Measurements from ENCODE around the gene SLC25A43.

The SLC25A43 gene

DNA sequence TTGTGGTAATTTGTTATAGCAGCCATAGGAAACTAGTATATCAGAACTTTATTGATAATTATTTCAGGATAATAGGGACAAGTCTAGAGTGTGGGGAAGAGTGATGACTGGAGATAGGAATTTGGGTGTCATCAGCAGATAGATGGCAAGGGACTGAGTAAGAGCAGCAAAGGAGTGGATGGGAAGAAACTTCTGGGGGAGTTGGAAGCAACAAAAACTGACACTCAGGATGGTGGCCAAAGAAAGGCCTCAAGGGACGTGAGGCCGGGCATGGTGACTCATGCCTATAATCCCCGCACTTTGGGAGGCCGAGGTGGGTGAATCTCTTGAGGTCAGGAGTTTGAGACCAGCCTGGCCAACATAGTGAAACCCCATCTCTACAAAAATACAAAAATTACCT, 60.0 kb downstream of the SLC25A43 start:
- H4K8ac ChIP-seq (ENCODE audit: low read depth, low read length), result no peak overlapping the region
- no peak overlapping the region for H3K4me3 ChIP-seq (ENCODE audit: low read depth, low read length)
- H3K27ac ChIP-seq (ENCODE audit: low read depth, low read length), result no peak overlapping the region
- no peak overlapping the region for H4K91ac ChIP-seq (ENCODE audit: low read depth, low read length)
- H2BK5ac ChIP-seq (ENCODE audit: low read depth, low read length, poor library complexity), result no peak overlapping the region
- H3K9me3 ChIP-seq (ENCODE audit: insufficient read depth, low read depth, low read length), result no peaks in the 10 kb centered on the region
- H2BK12ac ChIP-seq (ENCODE audit: low read length), result no peak overlapping the region
- no peaks in the 10 kb centered on the region for H3K79me1 ChIP-seq (ENCODE audit: low read length)
- H3K18ac ChIP-seq (ENCODE audit: low read length), result no peak overlapping the region
- H2AK5ac ChIP-seq (ENCODE audit: low read length), result no peak overlapping the region
- H3K9ac ChIP-seq (ENCODE audit: low read length), result no peak overlapping the region
- DNase-seq, result no peak
- no peak overlapping the region for H3K4ac ChIP-seq (ENCODE audit: low read depth, low read length)
- H3K4me1 ChIP-seq (ENCODE audit: control insufficient read depth in 1 of 2, insufficient read depth in 2 of 2, low read length in 2 of 2), result no peaks in the 10 kb centered on the region
- no peaks in the 10 kb centered on the region for H3K27me3 ChIP-seq (ENCODE audit: insufficient read depth, low read length)
- no peaks in the 10 kb centered on the region for H3K36me3 ChIP-seq (ENCODE audit: control insufficient read depth in 1 of 2, insufficient read depth in 2 of 2, low read length in 2 of 2)
- no CpG with 5 or more reads among the region's 4 CpGs for WGBS (ENCODE audit: extremely low coverage, insufficient coverage, insufficient read length)
- no peak overlapping the region for H3K14ac ChIP-seq (ENCODE audit: low read length)
- H3K4me2 ChIP-seq (ENCODE audit: low read length), result no peak overlapping the region
- H2AFZ ChIP-seq (ENCODE audit: insufficient read depth, low read length, poor library complexity), result no peak overlapping the region
- no peak overlapping the region for H4K12ac ChIP-seq (ENCODE audit: low read depth, low read length)
- no peak overlapping the region for H2BK120ac ChIP-seq (ENCODE audit: insufficient read depth, low read length, poor library complexity)
- no peaks in the 10 kb centered on the region for H3K79me2 ChIP-seq (ENCODE audit: control insufficient read depth, insufficient read depth, low read length, poor library complexity)
- H3K23ac ChIP-seq (ENCODE audit: low read length), result no peak overlapping the region

GRCh38 chrX:119465555-119465954, 66.4 kb downstream of the SLC25A43 start:
- Histone ChIP-seq H3K4me3 (ENCODE audit: low read depth, low read length) (no peak overlapping the region), H2BK12ac (ENCODE audit: low read length) (no peak overlapping the region), H2AK5ac (ENCODE audit: low read length) (no peak overlapping the region), H3K14ac (ENCODE audit: low read length) (no peak overlapping the region), H3K9ac (ENCODE audit: low read length) (no peak overlapping the region), H4K8ac (ENCODE audit: low read depth, low read length) (no peak overlapping the region), H4K91ac (ENCODE audit: low read depth, low read length) (no peak overlapping the region), H3K4ac (ENCODE audit: low read depth, low read length) (no peak overlapping the region), H3K27ac (ENCODE audit: low read depth, low read length) (no peak overlapping the region), H3K27me3 (ENCODE audit: insufficient read depth, low read length) (no peaks in the 10 kb centered on the region), H3K4me1 (ENCODE audit: control insufficient read depth in 1 of 2, insufficient read depth in 2 of 2, low read length in 2 of 2) (peaks cover 3 to 5% of the 10 kb centered on the region in 2 experiments), H3K79me2 (ENCODE audit: control insufficient read depth, insufficient read depth, low read length, poor library complexity) (peaks cover 5% of the 10 kb centered on the region), H3K36me3 (ENCODE audit: control insufficient read depth in 1 of 2, insufficient read depth in 2 of 2, low read length in 2 of 2) (peaks cover 4 to 11% of the 10 kb centered on the region in 2 experiments), H4K12ac (ENCODE audit: low read depth, low read length) (no peak overlapping the region), H3K79me1 (ENCODE audit: low read length) (peaks cover 8% of the 10 kb centered on the region), H3K23ac (ENCODE audit: low read length) (no peak overlapping the region), H2AFZ (ENCODE audit: insufficient read depth, low read length, poor library complexity) (no peak overlapping the region), H2BK120ac (ENCODE audit: insufficient read depth, low read length, poor library complexity) (no peak overlapping the region), H3K9me3 (ENCODE audit: insufficient read depth, low read depth, low read length) (no peaks in the 10 kb centered on the region), H3K4me2 (ENCODE audit: low read length) (no peak overlapping the region), H3K18ac (ENCODE audit: low read length) (no peak overlapping the region), H2BK5ac (ENCODE audit: low read depth, low read length, poor library complexity) (no peak overlapping the region)
- no CpG with 5 or more reads among the region's 3 CpGs for WGBS (ENCODE audit: extremely low coverage, insufficient coverage, insufficient read length)
- no peak for DNase-seq

GRCh38 chrX:119466970-119467369, 67.8 kb downstream of the SLC25A43 start:
- H4K12ac ChIP-seq (ENCODE audit: low read depth, low read length), result no peak overlapping the region
- no peak for DNase-seq
- no peak overlapping the region for H2BK5ac ChIP-seq (ENCODE audit: low read depth, low read length, poor library complexity)
- no peak overlapping the region for H2BK12ac ChIP-seq (ENCODE audit: low read length)
- no CpG with 5 or more reads among the region's 3 CpGs for WGBS (ENCODE audit: extremely low coverage, insufficient coverage, insufficient read length)
- no peaks in the 10 kb centered on the region for H3K9me3 ChIP-seq (ENCODE audit: insufficient read depth, low read depth, low read length)
- no peak overlapping the region for H3K4me3 ChIP-seq (ENCODE audit: low read depth, low read length)
- peaks cover 5% of the 10 kb centered on the region for H3K79me2 ChIP-seq (ENCODE audit: control insufficient read depth, insufficient read depth, low read length, poor library complexity)
- H3K14ac ChIP-seq (ENCODE audit: low read length), result no peak overlapping the region
- no peak overlapping the region for H2BK120ac ChIP-seq (ENCODE audit: insufficient read depth, low read length, poor library complexity)
- H4K8ac ChIP-seq (ENCODE audit: low read depth, low read length), result no peak overlapping the region
- no peak overlapping the region for H3K27ac ChIP-seq (ENCODE audit: low read depth, low read length)
- H3K4me2 ChIP-seq (ENCODE audit: low read length), result no peak overlapping the region
- no peak overlapping the region for H3K23ac ChIP-seq (ENCODE audit: low read length)
- H3K36me3 ChIP-seq (ENCODE audit: control insufficient read depth in 1 of 2, insufficient read depth in 2 of 2, low read length in 2 of 2), result peaks cover 6 to 16% of the 10 kb centered on the region in 2 experiments
- H3K18ac ChIP-seq (ENCODE audit: low read length), result no peak overlapping the region
- no peak overlapping the region for H2AFZ ChIP-seq (ENCODE audit: insufficient read depth, low read length, poor library complexity)
- no peak overlapping the region for H4K91ac ChIP-seq (ENCODE audit: low read depth, low read length)
- peaks cover 3 to 5% of the 10 kb centered on the region in 2 experiments for H3K4me1 ChIP-seq (ENCODE audit: control insufficient read depth in 1 of 2, insufficient read depth in 2 of 2, low read length in 2 of 2)
- H3K79me1 ChIP-seq (ENCODE audit: low read length), result peaks cover 8% of the 10 kb centered on the region
- no peak overlapping the region for H2AK5ac ChIP-seq (ENCODE audit: low read length)
- no peak overlapping the region for H3K4ac ChIP-seq (ENCODE audit: low read depth, low read length)
- no peaks in the 10 kb centered on the region for H3K27me3 ChIP-seq (ENCODE audit: insufficient read depth, low read length)
- no peak overlapping the region for H3K9ac ChIP-seq (ENCODE audit: low read length)

DNA sequence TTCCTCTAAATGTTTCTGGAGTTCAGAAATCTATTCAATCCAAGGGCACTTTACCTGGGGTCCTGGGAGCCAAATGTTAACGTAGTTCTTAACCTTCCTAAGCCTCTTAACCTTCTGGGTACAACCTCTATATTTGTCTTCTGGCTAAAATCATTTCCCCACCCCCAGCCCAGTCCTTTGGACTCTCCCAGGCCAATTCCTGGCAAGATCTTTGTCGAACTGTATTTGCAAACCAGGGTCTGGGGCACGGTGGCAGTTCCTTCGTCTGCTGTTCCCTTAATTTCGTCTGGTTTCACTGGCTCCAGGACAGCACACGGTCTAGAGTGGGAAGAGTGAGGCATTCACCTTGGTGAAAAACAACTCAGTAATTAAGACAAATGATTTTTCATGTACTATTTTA, 68.3 kb downstream of the SLC25A43 start:
- no peak overlapping the region for H4K12ac ChIP-seq (ENCODE audit: low read depth, low read length)
- H2BK120ac ChIP-seq (ENCODE audit: insufficient read depth, low read length, poor library complexity), result no peak overlapping the region
- H3K4me3 ChIP-seq (ENCODE audit: low read depth, low read length), result no peak overlapping the region
- no peak overlapping the region for H2AK5ac ChIP-seq (ENCODE audit: low read length)
- peaks cover 8% of the 10 kb centered on the region for H3K79me1 ChIP-seq (ENCODE audit: low read length)
- no peak overlapping the region for H4K8ac ChIP-seq (ENCODE audit: low read depth, low read length)
- no peak overlapping the region for H2BK12ac ChIP-seq (ENCODE audit: low read length)
- H3K14ac ChIP-seq (ENCODE audit: low read length), result no peak overlapping the region
- no peak overlapping the region for H3K4me2 ChIP-seq (ENCODE audit: low read length)
- H3K27me3 ChIP-seq (ENCODE audit: insufficient read depth, low read length), result no peaks in the 10 kb centered on the region
- no peak overlapping the region for H3K23ac ChIP-seq (ENCODE audit: low read length)
- H2AFZ ChIP-seq (ENCODE audit: insufficient read depth, low read length, poor library complexity), result no peak overlapping the region
- H3K9ac ChIP-seq (ENCODE audit: low read length), result no peak overlapping the region
- H3K79me2 ChIP-seq (ENCODE audit: control insufficient read depth, insufficient read depth, low read length, poor library complexity), result peaks cover 5% of the 10 kb centered on the region
- no peak overlapping the region for H4K91ac ChIP-seq (ENCODE audit: low read depth, low read length)
- no peak overlapping the region for H3K27ac ChIP-seq (ENCODE audit: low read depth, low read length)
- H3K36me3 ChIP-seq (ENCODE audit: control insufficient read depth in 1 of 2, insufficient read depth in 2 of 2, low read length in 2 of 2), result peaks cover 6 to 16% of the 10 kb centered on the region in 2 experiments
- H2BK5ac ChIP-seq (ENCODE audit: low read depth, low read length, poor library complexity), result no peak overlapping the region
- DNase-seq, result no peak
- H3K9me3 ChIP-seq (ENCODE audit: insufficient read depth, low read depth, low read length), result no peaks in the 10 kb centered on the region
- H3K4me1 ChIP-seq (ENCODE audit: control insufficient read depth in 1 of 2, insufficient read depth in 2 of 2, low read length in 2 of 2), result peaks cover 3 to 5% of the 10 kb centered on the region in 2 experiments
- no CpG with 5 or more reads among the region's 6 CpGs for WGBS (ENCODE audit: extremely low coverage, insufficient coverage, insufficient read length)
- no peak overlapping the region for H3K18ac ChIP-seq (ENCODE audit: low read length)
- H3K4ac ChIP-seq (ENCODE audit: low read depth, low read length), result no peak overlapping the region
